PC-3 (cell line): ENCODE data around the gene FAHD2A. TPM values are rescaled to one million over a fixed set of nuclear protein-coding genes. Genes with fewer than 3 reads are reported as not detected.

Experiments
- ATAC-seq: fragments of 200-7000 bp; cut with Tn5 transposase; 2 replicates; pipeline ENCODE4 v1.9.1; 2020; ENCODE audit warnings: mild to moderate bottlenecking, moderate library complexity
- BruUV-seq: library from RNA; stranded (reverse); fragments of 400-500 nt; replicated peaks from 2 replicates; lab custom pipeline; 2021; lab: Mats Ljungman, UMichigan
- CTCF ChIA-PET: fragments of 300-600 bp; sonication (Branson Sonifier 250); formaldehyde crosslinking; loops from one replicate; lab custom pipeline; 2022; ENCODE audit warnings: antibody characterized with exemption; lab: Charles Lee
- POLR2A ChIA-PET: fragments of 300-600 bp; sonication (Branson Sonifier 250); formaldehyde crosslinking; loops from one replicate; lab custom pipeline; 2022; ENCODE audit warnings: antibody characterized with exemption; ENCODE audit not compliant: unreplicated experiment; lab: Charles Lee
- DNase-seq: peaks from one replicate; pipeline ENCODE4 v3.0.0-alpha.2; 2015
- H2AFZ ChIP-seq: fragments of 300-600 bp; sonication (generic); 2 replicates; pipeline ENCODE4 v1.6.0; 2016; ENCODE audit warnings: antibody characterized with exemption, low read length
- H3F3A ChIP-seq: fragments of 300-600 bp; sonication (generic); one replicate; pipeline ENCODE4 v1.6.0; 2017; ENCODE audit warnings: antibody characterized with exemption, low read length, control low read depth, mild to moderate bottlenecking; ENCODE audit not compliant: unreplicated experiment
- H3K27ac ChIP-seq: fragments of 300-600 bp; sonication (generic); 2 replicates; pipeline ENCODE4 v1.5.1; 2016; ENCODE audit warnings: mild to moderate bottlenecking, low read length
- H3K27me3 ChIP-seq: fragments of 300-600 bp; sonication (generic); 2 replicates; pipeline ENCODE4 v1.6.1; 2016; ENCODE audit warnings: low read length, mixed read lengths
- H3K36me3 ChIP-seq: fragments of 300-600 bp; sonication (generic); 2 replicates; pipeline ENCODE4 v1.6.1; 2016; ENCODE audit warnings: low read depth, mixed run types, low read length, mixed read lengths
- H3K4me1 ChIP-seq: fragments of 300-600 bp; sonication (generic); 2 replicates; pipeline ENCODE4 v1.5.1; 2016; ENCODE audit warnings: low read length; ENCODE audit not compliant: insufficient read depth
- H3K4me2 ChIP-seq: fragments of 300-600 bp; sonication (generic); 2 replicates; pipeline ENCODE4 v1.6.0; 2016; ENCODE audit warnings: low read length
- H3K4me3 ChIP-seq: fragments of 300-600 bp; sonication (generic); 2 replicates; pipeline ENCODE4 v1.5.1; 2016; ENCODE audit warnings: mild to moderate bottlenecking, low read length, mixed read lengths
- H3K79me2 ChIP-seq: fragments of 300-600 bp; sonication (generic); 2 replicates; pipeline ENCODE4 v1.6.1; 2017; ENCODE audit warnings: low read length, mixed read lengths
- H3K9ac ChIP-seq: fragments of 300-600 bp; sonication (generic); 2 replicates; pipeline ENCODE4 v1.6.0; 2016; ENCODE audit warnings: mild to moderate bottlenecking, low read length
- H3K9me2 ChIP-seq: fragments of 300-600 bp; sonication (generic); replicated peaks from 2 replicates; pipeline ENCODE4 v1.6.1; 2016; ENCODE audit warnings: mixed run types, low read length, mixed read lengths
- H3K9me3 ChIP-seq: fragments of 300-600 bp; sonication (generic); 2 replicates; pipeline ENCODE4 v1.6.1; 2016; ENCODE audit warnings: low read length, mixed read lengths
- H4K20me1 ChIP-seq: fragments of 300-600 bp; sonication (generic); 2 replicates; pipeline ENCODE4 v1.6.1; 2016; ENCODE audit warnings: low read length, mixed read lengths
- EZH2 ChIP-seq: fragments of 300-600 bp; sonication (generic); IDR thresholded peaks from one replicate; pipeline ENCODE4 v1.6.1; 2017; ENCODE audit warnings: antibody characterized with exemption, mild to moderate bottlenecking, low read length; ENCODE audit not compliant: unreplicated experiment
- EZH2phosphoT487 ChIP-seq: fragments of 300-600 bp; sonication (generic); IDR thresholded peaks from 2 replicates; pipeline ENCODE4 v1.6.1; 2018; ENCODE audit warnings: mild to moderate bottlenecking, antibody characterized with exemption, low read length, borderline replicate concordance
- intact Hi-C: fragments of 100-400 bp; cut with micrococcal nuclease; formaldehyde crosslinking; loops from 2 replicates; pipeline ENCODE4 v1.9.0; 2023
- total RNA-seq: library from RNA; depleted of rRNA; stranded (reverse); fragments of >200 nt; gene quantifications from 2 replicates; pipeline ENCODE4 v1.2.3, GENCODE V29; 2014
- TF ChIP-seq, protein P1 (sequence below): fragments of 300-600 bp; sonication (generic); conservative IDR thresholded peaks from 2 replicates; pipeline ENCODE4 v1.5.1; 2017; ENCODE audit warnings: antibody characterized with exemption, low read depth, mild to moderate bottlenecking, low read length

Gene FAHD2A
- total RNA-seq, 1 experiment from 2014 or later = 20.5 TPM

DNA sequence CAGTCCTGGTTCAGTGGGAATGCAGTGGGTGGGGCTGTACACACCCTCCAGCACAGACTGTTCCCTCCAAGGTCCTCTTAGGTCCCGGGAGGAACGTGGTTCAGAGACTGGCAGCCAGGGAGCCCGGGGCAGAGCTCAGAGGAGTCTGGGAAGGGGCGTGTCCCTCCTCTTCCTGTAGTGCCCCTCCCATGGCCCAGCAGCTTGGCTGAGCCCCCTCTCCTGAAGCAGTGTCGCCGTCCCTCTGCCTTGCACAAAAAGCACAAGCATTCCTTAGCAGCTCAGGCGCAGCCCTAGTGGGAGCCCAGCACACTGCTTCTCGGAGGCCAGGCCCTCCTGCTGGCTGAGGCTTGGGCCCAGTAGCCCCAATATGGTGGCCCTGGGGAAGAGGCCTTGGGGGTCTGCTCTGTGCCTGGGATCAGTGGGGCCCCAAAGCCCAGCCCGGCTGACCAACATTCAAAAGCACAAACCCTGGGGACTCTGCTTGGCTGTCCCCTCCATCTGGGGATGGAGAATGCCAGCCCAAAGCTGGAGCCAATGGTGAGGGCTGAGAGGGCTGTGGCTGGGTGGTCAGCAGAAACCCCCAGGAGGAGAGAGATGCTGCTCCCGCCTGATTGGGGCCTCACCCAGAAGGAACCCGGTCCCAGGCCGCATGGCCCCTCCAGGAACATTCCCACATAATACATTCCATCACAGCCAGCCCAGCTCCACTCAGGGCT lies 17.5 kb upstream of the FAHD2A start:
- TF ChIP-seq, protein P1, sequence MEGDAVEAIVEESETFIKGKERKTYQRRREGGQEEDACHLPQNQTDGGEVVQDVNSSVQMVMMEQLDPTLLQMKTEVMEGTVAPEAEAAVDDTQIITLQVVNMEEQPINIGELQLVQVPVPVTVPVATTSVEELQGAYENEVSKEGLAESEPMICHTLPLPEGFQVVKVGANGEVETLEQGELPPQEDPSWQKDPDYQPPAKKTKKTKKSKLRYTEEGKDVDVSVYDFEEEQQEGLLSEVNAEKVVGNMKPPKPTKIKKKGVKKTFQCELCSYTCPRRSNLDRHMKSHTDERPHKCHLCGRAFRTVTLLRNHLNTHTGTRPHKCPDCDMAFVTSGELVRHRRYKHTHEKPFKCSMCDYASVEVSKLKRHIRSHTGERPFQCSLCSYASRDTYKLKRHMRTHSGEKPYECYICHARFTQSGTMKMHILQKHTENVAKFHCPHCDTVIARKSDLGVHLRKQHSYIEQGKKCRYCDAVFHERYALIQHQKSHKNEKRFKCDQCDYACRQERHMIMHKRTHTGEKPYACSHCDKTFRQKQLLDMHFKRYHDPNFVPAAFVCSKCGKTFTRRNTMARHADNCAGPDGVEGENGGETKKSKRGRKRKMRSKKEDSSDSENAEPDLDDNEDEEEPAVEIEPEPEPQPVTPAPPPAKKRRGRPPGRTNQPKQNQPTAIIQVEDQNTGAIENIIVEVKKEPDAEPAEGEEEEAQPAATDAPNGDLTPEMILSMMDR = no peak
- TF ChIP-seq EZH2 = no peak
- TF ChIP-seq EZH2phosphoT487 = no peak
- no TSS peak for BruUV-seq
- H2AFZ ChIP-seq = no peak overlapping the region
- DNase-seq (no peak), ATAC-seq (no peak)
- H3K9ac ChIP-seq = no peak overlapping the region
- intact Hi-C loops = loop anchor here (5.0 kb wide), 1 partner anchor 53 kb away; no protein-coding TSS in a partner anchor
- ChIA-PET CTCF (no interaction called here), POLR2A (no interaction called here)
- no peaks in the 10 kb centered on the region for H3F3A ChIP-seq
- H3K4me2 ChIP-seq = no peak overlapping the region
- H3K4me1 ChIP-seq = no peaks in the 10 kb centered on the region
- H3K27ac ChIP-seq = no peak overlapping the region
- H3K79me2 ChIP-seq = no peaks in the 10 kb centered on the region
- H3K36me3 ChIP-seq = no peaks in the 10 kb centered on the region
- H3K9me3 ChIP-seq = no peaks in the 10 kb centered on the region
- H3K4me3 ChIP-seq = no peak overlapping the region
- H4K20me1 ChIP-seq = no peaks in the 10 kb centered on the region
- no peaks in the 10 kb centered on the region for H3K27me3 ChIP-seq
- no peaks in the 10 kb centered on the region for H3K9me2 ChIP-seq

DNA sequence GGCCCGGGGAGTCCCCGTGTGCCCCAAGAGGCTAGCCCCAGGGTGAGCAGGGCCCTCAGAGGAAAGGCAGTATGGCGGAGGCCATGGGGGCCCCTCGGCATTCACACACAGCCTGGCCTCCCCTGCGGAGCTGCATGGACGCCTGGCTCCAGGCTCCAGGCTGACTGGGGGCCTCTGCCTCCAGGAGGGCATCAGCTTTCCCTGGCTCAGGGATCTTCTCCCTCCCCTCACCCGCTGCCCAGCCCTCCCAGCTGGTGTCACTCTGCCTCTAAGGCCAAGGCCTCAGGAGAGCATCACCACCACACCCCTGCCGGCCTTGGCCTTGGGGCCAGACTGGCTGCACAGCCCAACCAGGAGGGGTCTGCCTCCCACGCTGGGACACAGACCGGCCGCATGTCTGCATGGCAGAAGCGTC lies 16.9 kb upstream of the FAHD2A start:
- H2AFZ ChIP-seq = no peak overlapping the region
- no peaks in the 10 kb centered on the region for H3K4me1 ChIP-seq
- no peaks in the 10 kb centered on the region for H3K9me3 ChIP-seq
- no peaks in the 10 kb centered on the region for H3K9me2 ChIP-seq
- no peaks in the 10 kb centered on the region for H3K79me2 ChIP-seq
- H3K4me2 ChIP-seq = no peak overlapping the region
- POLR2A ChIA-PET = interaction anchor here (0.5 kb wide), 1 partner anchor 911 kb away, joined by 3 read pairs; no protein-coding TSS in a partner anchor
- H4K20me1 ChIP-seq = no peaks in the 10 kb centered on the region
- no peaks in the 10 kb centered on the region for H3K27me3 ChIP-seq
- no TSS peak for BruUV-seq
- intact Hi-C loops = loop anchor here (5.0 kb wide), 1 partner anchor 53 kb away; no protein-coding TSS in a partner anchor
- no peak overlapping the region for H3K27ac ChIP-seq
- no peak overlapping the region for H3K9ac ChIP-seq
- no peaks in the 10 kb centered on the region for H3K36me3 ChIP-seq
- no peak for ATAC-seq
- DNase-seq = no peak
- CTCF ChIA-PET = no interaction called here
- no peak overlapping the region for H3K4me3 ChIP-seq
- TF ChIP-seq, protein P1 = no peak
- TF ChIP-seq EZH2phosphoT487 = no peak
- TF ChIP-seq EZH2 = no peak
- no peaks in the 10 kb centered on the region for H3F3A ChIP-seq

DNA sequence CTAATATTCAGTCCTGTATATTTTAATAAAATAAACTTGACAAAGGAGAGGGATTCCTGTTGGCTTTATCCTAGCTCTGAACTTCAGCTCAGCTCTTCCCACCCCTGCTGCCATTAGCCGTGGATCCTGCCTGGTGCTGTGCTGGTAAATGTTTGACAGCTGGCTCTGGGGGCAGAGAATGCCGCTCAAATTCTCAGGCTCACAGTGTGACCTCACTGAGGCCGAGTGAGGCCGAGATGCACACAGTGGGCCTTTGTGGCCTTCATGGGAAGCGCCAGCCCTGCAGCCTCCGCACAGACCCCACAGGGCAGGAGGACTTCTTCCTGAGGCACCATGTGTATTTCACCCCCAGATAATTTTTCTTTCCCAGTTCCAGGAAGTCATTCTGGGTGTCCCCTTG lies 16.5 kb upstream of the FAHD2A start:
- Histone ChIP-seq H4K20me1 (no peaks in the 10 kb centered on the region), H3K9me3 (no peaks in the 10 kb centered on the region), H3K4me2 (no peak overlapping the region), H3F3A (no peaks in the 10 kb centered on the region), H3K79me2 (no peaks in the 10 kb centered on the region), H3K27ac (no peak overlapping the region), H3K36me3 (no peaks in the 10 kb centered on the region), H3K4me1 (no peaks in the 10 kb centered on the region), H3K27me3 (no peaks in the 10 kb centered on the region), H3K4me3 (no peak overlapping the region), H3K9ac (no peak overlapping the region), H2AFZ (no peak overlapping the region), H3K9me2 (no peaks in the 10 kb centered on the region)
- CTCF ChIA-PET = no interaction called here
- no peak for DNase-seq
- intact Hi-C loops = loop anchor here (5.0 kb wide), 1 partner anchor 54 kb away; no protein-coding TSS in a partner anchor
- ATAC-seq = no peak
- no TSS peak for BruUV-seq
- TF ChIP-seq, protein P1 = no peak
- no peak for TF ChIP-seq EZH2phosphoT487
- no peak for TF ChIP-seq EZH2
- POLR2A ChIA-PET = interaction anchor here (0.5 kb wide), 1 partner anchor 910 kb away, joined by 3 read pairs; no protein-coding TSS in a partner anchor
